Suprapubic skin (tissue), 3 donors: ENCODE data around the gene CNN3.

Experiments
- CTCF ChIP-seq, 2 donors: fragments of 200-600 bp in 1 of 2; fragments of 450-650 bp in 1 of 2; sonication (generic) in 1 of 2; IDR thresholded peaks; one replicate each; pipeline ENCODE4 v1.5.1; 2016 to 2019; ENCODE audit warnings: antibody characterized with exemption in 2 of 2, mild to moderate bottlenecking in 1 of 2, moderate library complexity in 1 of 2
- POLR2A ChIP-seq, 2 donors: fragments of 450-650 bp; IDR thresholded peaks; one replicate each; pipeline ENCODE4 v1.6.1; 2017; ENCODE audit warnings: antibody characterized with exemption in 2 of 2, mild to moderate bottlenecking in 2 of 2, moderate library complexity in 2 of 2

- TF ChIP-seq CTCF (IDR thresholded peaks at IDR 0.05) (no peak), POLR2A (IDR thresholded peaks at IDR 0.05) (no peak)
These were observed 29.1 kb upstream of the CNN3 start for GRCh38 chr1:94955767-94956632.
